Fibroblast of skin of abdomen (primary cell): ENCODE data around the gene DNAH7.

Experiments used
- DNase-seq: peaks from one replicate; pipeline ENCODE4 v3.0.0-alpha.2; 2013

Gene DNAH7

DNA sequence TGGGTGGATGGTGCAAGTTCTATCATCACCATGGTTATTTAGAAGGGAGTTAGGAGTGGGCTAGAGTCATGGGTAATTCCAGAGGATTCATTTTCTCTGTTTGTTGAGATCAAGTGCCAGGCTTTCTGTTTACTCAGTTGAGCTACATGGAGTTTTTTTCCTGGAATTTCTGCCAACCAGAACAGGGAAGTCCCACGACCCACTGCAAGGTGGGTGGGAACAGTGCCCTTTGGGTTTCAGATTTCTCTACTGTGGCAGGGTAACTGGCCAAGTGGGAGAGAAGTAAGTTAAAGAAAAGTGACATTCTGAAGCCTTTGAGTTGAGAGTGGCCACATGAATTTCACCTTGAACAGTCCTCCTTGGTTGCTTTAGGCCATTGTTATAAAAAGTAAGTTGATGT, 272.8 kb downstream of the DNAH7 start:
- no peak for DNase-seq

DNA sequence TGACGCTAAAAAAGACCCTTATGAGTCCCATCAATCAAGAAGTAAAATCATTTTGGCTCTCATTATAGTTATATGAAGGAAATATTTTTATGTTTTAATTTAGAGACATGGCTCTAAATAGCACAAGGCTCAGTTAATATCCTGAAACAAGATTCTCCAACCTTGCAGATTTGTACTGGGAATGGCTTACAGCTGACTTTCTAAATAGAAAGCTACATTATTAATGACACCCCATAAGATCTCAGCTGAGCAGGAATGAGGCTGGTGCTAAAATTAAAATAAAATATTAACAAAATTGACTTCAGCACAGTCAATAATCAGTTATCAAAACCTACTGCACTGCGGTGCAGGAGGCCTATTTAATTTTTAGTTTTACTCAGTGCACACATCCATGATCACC, 274.8 kb downstream of the DNAH7 start:
- no peak for DNase-seq

DNA sequence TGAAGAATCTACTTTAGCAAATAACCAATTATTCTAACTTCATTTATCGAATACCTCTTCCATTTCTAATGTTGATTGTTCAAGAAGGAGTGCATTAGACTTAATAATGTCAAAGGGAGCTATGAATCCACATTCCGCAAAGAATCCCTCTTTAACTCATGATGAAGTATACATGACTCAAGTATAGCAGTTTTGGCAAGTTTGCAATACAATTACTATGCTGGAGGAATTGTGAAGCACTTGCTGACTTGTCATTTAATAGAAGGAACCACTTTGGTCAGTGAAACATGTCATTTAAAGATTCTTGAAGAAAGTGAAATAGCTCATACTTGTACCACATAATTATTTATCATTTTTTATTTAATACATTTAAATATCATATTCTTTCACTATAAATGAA, 286.5 kb downstream of the DNAH7 start:
- peak; percentile 25 for DNase-seq

DNA sequence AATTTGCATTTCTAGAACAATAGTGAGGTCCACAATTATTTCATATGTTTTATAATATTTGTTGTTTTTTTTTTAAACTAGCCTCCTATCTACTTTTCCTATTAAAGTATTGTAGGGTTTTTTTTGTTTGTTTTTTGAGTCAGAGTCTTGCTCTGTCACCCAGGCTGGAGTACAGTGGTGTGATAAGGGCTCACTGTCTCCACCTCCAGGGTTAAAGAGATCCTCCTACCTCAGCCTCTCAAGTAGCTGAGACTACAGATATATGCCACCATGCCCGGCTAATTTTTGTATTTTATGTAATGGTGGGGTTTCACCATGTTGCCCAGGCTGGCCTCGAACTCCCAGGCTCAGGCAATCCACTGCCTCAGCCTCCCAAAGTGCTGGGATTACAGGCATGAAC, 289.1 kb downstream of the DNAH7 start:
- no peak for DNase-seq

DNA sequence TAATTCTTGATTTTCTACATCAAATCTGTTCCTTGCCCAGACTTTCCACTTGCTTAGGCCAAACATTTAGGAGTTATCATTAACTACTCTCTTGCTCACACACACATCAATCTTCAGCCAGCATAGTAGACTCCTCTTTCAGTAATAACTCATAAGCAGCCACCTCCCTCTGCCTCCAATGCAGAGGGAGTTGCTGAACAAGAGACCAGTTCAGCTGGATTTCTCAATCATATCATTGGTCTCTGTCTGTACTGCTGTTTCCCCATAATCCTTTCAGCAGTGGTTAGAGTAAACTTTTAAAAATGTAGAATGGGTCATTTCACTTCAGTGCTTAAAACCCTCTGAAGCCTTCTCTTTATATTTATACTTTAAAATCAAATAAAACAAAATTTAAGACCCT, 298.7 kb downstream of the DNAH7 start:
- DNase-seq = peak; percentile 13

DNA sequence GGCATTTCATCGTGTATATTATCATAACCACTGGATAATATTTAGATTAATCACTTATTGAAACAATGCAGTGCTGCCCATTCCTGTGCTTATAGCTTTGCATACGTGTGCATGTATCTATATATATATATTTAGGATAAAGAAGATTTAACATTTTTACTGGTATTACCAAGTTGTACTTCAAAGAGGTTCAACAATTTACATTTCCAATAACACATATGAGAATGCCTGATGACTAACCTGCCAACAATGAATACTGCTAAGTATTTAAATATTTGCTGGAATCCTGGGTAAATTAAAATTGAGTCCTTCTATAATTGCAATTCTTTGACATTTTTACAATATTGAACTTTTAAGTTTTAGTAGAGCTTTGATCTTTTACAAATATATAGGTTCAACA, 300.2 kb downstream of the DNAH7 start:
- DNase-seq = peak; percentile 63

DNA sequence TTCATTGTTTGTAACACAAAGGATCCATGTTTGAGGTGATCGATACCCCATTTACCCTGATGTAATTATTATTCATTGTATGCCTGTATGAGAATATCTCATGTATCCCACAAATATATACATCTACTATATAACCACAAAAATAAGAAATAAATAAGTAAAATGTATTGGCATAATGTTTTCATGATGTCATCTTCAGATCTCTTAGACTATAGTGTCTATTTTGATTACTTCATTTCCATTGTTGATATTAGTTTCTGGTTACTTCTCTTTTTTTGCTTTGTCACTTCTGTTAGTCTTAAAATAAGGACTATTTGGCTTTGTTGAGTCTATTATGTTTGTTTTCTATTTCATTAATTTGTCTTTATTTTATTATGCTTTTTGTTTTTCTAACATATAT, 301.9 kb downstream of the DNAH7 start:
- DNase-seq = no peak

DNA sequence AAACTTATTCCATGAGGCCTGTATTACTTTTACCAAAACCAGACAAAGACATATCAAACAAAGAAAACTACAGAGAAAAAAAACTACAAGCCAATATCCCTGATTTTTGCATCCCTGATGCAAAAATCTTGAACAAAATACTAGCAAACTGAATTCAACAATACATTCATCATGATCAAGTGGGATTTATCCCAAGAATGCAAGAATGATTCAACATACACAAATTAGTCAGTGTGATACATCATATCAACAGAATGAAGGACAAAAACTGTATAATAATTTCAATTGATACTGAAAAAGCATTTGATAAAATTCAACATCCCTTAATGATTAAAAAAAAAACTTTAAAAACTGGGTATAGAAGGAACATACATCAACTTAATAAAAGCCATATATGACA, 304.8 kb downstream of the DNAH7 start:
- DNase-seq = peak; percentile 41

DNA sequence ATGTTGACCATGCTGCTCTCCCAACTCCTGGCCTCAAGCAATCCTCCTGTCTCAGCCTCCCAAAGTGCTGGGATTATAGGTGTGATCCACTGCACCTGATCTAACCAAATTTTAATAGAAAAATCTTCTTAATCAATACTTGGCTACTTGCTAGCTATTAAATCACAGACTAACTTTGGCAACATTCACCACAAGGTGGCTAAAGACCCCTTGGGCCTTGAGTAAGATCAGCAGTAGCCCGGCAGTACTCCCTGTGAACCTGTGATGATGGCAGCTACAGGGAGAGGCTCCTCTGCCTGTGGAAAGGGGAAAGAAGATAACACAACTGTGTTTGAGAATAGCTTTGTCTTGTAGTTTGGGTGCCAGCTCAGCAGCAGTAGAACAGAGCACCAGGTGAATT, 308.8 kb downstream of the DNAH7 start:
- no peak for DNase-seq

DNA sequence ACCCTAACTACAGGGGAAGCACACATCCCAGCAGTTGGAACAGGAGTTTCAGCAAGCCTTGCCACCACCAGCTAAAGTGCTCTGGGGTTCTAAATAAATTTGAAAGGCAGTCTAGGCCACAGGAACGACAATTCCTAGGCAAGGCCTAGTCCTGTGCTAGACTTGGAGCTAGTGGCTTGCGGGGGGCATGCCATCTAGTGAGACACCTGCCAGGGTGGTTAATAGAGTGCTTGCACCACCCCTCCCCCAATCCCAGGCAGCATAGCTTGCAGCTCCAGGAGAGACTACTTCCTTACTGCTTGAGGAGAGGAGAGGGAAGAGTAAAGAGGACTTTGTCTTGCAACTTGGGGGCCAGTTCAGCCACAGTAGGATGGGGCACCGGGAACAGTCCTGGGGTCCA, 309.8 kb downstream of the DNAH7 start:
- no peak for DNase-seq

DNA sequence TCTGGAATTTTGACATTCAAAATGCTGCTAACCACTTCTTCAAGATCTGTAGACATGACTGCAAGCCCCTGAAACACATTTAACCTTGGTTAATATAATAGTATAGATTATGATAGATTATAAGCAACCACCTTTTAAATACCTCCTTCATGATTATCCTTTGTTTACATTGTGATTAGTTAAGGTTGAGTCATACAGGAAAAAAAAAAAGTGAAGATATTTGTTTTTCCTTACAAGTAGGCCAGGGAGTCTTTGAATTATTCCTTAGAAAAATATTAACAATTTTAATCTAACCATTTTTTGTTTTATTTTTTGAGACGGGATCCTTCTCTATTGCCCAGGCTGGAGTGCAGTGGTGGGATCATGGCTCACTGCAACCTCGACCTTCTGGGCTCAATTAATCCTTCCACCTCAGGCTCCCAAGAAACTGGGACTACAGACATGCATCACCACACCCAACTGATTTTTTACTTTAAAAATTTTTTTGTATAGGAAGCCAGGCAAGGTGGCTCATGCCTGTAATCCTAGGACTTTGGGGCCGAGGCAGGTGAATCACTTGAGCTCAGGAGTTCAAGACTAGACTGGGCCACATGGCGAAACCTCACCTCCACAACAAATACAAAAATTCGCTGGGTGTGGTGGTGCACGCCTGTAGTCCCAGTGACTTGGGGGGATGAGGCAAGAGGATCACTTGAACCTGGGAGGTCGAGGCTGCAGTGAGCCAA, 312.3 kb downstream of the DNAH7 start:
- DNase-seq = peak; percentile 10

DNA sequence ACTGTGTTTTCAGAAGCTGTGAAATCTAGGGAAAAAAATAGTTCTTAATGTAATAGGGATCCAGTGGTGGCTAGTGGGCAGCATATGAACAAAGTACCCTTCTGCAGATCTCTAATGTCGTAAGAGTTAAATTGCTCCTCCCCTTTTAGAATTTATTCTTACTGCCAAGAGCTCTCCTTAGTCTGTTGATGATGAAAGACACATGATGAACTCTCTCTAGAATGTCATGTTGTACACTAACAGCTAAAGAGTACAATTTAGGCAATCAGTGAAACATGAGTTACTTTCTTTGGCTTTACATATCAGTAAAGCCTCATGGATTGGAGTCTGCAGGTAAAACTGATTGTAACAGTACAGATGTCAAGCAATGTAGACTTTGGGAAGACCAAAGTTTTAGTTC, 327.4 kb downstream of the DNAH7 start:
- no peak for DNase-seq

DNA sequence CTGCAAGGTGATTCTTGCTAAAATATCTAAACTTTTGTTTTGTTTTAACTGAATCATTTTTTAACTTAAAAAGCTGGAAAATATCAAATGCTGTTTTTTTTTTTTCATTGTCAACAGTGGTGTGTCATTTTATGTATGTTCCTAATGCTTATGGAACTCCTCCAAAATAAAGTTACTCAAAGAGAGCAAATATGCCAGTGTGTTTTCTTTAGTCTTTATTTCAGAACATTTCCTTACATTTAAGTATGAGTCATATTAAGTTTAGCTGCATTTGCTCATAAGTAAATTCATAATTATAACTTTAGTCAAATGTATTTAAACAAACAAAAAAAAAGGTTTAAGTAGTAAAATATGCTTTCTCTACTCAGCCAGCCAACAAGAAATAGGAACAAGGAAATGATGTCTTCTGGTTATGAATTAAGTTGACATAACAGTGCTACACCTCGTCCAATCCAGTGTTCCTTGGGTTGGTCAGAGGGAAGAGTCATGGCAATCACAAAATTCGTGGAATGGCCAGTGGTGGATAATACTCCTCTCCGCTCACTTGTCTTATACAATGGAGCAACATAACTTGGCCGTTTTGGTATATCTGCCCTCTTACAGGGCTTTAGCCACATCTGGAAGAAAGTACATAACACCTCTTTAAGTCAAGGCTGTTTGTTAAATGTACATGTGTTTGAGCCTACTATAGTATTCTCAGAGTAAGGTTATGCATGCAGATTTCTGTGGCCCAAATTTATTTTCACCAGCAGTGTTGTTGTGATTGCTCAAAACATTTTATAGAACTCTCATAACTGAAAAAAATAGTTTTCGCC, 330.9 kb downstream of the DNAH7 start:
- peak; percentile 60 for DNase-seq

DNA sequence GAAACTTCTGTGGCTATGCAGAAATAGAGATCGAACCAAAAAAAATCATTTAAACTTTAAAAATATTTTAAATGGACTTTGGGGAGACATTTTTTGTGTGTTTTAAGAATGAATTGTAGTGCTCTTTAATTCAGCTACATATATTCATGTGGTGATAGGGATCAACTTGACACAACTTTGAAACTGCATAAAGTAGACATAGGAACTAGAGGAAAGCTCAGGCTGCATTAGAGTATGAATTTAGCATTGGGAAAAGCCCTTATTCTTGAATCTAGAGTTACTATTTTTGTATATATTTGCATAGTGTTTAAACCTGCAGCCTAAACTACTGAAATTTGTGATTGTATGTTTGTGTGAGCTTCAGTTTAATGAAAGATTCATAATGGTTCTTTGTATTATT, 333.3 kb downstream of the DNAH7 start:
- no peak for DNase-seq

DNA sequence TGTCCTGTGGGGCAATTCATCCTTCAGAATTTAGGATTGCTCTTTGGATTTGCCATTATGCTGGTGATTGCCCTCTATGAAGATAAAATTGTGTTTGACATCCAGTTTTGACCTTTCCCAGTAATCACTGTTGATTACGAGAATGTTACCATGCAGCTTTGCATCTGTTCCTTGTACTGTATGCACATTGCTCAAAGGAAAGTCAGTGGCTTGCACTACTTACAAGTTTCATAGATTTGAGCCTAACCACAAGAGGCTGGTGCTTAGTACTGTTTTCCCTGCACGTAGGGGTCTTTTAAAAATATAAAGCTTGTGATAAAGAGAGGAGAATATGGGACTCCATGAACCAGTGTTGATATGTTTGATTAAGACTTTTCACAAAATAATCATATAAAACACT, 333.7 kb downstream of the DNAH7 start:
- no peak for DNase-seq

DNA sequence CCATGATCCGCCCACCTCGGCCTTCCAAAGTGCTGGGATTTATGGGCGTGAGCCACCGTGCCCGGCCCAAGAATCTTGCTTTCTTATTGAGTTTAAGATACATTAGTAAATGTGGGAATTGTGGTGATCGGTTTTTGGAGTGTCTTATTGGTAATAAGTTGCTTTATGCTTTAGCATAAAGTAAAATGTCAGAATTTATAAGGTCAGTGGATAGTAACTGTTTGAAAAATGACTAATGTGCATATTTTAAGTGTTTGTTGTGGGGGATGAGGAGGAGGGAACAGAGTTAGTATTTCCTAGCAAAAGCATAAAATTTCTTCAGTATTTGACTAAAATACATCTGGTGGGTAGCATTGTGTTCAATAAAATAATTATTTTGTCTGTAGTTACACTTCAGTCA, 334.2 kb downstream of the DNAH7 start:
- peak; percentile 24 for DNase-seq

DNA sequence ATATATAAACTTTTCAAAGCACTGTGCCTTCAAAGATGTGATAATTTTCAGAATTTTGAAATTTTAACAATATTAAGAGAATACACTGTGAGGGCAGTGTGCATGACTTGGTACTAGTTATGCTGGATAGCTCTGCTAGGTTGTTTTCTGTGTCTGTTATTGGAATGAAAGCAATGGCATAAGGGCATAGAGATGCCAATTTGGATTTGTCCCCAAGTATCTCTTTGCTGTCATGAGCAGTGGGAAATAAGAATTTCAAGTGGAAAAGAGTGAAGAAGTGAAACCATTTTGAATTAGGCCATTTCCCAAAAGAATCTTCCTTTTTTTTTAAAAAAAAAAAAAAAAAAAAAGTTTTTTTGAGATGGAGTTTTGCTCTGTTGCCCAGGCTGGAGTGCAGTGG, 334.8 kb downstream of the DNAH7 start:
- DNase-seq = no peak

DNA sequence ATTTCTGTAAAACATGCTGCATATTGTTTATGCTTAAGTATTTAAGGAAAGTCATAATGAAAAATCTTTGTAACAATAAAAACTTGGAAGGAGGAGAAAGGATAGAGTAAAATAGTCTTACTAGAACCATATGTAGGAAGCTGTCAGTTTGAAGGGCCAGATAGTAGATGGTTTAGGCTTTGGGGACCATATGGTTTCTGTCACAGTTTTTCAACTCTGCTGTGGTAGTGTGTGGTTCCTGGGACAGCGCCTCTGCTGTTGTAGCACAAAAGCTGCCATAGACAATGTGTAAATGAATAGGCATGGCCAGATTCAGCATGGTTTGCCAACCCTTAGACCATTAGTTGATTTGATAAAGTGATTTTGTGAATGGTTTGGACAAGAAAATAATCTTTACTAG, 336.1 kb downstream of the DNAH7 start:
- DNase-seq = peak; percentile 18

DNA sequence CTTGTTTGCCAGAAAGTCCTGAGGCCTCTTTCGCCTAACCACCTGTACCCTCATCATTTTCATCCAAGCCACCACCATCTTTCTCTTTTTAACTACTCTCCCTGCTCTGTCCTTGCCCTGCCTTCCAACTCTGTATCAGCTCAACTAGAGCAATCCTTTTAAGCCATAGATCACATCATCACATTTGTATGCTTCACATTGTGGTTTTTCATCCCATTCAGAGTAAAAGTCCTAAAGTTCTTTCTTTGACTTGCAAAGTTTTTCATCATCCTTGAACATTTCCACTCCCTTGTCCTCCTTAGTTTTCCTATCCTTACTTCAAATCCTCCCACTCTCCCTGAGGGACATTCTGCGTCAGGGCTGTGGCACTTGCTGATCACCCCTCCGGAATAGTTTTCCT, 337.7 kb downstream of the DNAH7 start:
- peak; percentile 77 for DNase-seq

DNA sequence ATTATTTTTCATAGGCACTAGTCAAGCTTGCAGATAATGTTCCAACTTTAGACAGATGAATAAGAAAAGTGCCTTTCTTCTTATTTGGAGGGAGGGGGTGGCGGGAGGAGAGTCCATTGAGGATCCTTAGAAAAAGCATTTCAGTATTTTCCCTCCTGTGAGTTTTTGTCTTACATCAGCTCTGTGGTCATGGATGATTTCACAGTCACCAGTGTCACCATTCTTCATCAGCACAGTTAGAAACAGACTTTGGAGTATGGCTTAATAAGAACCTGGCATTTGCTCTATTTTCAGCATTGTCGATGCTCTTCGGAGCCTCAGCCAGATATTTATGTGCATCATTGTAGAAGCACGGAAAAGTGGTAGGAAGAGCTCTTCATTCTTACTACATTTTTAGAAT, 341.5 kb downstream of the DNAH7 start:
- no peak for DNase-seq

DNA sequence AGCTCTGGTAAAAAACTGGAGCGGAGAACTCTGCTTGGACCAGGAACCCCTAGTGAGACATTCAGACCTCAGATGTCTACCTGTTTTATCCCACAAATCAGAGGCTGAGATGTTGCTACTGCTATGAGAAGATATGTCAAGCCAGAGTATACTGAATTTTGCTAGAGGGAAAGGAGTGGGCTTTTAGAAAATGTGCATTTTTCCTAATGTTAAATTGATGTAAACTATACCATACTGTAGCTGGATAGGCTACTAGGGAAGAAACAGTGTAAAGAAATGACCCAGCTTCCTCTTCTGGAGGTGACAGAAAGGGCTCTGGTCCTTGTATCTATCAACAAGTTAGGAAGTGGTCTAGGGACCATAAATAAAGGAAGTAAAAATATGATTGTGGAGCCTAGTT, 346.6 kb downstream of the DNAH7 start:
- DNase-seq = no peak

DNA sequence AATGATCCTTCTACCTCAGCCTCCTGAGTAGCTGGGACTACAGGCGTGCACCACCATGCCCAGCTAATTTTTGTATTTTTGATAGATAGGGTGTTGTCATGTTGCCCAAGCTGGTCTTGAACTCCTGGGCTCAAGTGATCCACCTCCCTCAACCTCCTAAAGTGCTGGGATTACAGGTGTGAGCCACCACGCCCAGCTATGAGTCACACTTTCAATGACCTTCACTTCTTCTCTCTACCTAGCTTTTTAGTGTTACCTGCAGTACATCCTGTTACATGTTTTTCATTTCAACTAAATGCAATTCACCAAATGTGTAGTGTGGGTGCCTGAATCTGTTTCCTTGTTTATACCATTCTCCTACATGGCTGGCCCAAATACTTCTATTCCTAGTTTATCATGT, 347.6 kb downstream of the DNAH7 start:
- no peak for DNase-seq

DNA sequence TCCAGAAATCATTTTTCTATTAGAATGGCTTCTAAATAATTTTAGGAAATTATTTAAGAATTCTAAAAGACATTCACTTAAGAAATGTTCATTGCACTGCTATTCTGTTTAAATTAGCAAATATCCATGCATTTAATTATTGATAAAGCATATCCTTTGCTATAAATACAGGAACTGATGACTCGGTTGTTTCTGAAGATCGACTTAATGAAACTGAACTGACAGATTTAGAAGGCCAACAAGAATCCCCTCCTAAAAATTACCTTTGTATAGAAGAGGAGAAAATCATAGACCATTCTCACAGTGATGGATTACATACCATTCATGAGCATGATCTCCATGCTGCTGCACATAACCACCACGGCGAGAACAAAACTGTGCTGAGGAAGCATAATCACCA, 352.2 kb downstream of the DNAH7 start:
- no peak for DNase-seq

DNA sequence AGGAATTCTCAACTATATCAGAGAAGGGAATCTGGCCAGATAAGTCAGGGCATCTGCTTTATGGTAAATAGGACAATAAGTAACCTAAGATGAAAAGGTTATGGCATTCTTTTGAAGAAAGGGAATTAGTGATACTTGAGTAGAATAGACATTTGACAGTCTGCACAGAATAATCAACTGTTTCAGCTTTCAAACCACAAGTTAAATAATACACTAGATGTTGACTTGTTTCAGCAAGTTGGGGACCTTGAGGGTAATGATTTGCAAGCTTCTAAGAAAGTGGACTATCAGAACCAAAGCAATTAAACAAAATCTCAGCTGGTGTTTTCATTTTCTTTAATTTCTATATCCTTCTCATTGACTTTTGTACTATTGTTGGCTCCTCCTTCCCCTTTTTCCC, 357.2 kb downstream of the DNAH7 start:
- no peak for DNase-seq
